ENCODE results near the gene SLC6A13.
"Not testable (repeated sequence)": the region's sequence is repeated elsewhere in the genome, so short reads cannot be mapped to it uniquely, and the experiment has no call there.

The SLC6A13 gene

DNA sequence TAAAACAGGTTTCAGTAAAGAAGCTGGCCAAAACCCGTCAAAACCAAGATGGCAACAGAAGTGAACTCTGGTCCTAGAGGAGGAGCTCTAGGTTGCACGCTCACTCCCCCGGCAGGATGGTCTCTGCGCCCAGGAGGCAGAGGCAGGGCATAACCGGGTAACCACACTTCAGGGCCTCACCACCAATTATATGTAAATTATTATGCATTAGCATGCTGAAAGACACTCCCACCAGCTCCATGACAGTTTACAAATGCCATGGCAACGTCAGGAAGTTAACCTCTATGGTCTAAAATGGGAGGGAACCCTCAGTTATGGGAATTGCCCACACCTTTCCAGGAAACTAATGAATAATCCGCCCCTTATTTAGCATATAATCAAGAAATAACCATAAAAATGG, 28.6 kb downstream of the SLC6A13 start:
- no peak for DNase-seq (ENCODE audit: low read depth, low spot score)

DNA sequence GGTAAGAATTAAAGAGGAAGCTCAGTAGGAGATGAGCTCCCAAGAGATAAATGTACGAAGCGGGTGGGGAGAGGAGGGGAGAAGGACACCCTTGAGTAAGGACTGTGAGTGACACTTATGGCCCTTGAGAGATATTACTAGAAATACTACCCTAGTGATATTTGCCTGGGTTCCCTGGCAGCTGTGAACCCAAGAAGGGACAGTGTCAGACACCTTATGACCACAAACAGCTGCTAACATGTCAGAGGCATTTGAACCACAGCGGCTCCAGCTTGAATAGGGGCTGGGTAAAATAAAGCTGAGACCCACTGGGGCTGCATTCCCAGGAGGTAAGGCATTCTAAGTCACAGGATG, 29.0 kb downstream of the SLC6A13 start:
- DNase-seq (ENCODE audit: low read depth, low spot score), result no peak

DNA sequence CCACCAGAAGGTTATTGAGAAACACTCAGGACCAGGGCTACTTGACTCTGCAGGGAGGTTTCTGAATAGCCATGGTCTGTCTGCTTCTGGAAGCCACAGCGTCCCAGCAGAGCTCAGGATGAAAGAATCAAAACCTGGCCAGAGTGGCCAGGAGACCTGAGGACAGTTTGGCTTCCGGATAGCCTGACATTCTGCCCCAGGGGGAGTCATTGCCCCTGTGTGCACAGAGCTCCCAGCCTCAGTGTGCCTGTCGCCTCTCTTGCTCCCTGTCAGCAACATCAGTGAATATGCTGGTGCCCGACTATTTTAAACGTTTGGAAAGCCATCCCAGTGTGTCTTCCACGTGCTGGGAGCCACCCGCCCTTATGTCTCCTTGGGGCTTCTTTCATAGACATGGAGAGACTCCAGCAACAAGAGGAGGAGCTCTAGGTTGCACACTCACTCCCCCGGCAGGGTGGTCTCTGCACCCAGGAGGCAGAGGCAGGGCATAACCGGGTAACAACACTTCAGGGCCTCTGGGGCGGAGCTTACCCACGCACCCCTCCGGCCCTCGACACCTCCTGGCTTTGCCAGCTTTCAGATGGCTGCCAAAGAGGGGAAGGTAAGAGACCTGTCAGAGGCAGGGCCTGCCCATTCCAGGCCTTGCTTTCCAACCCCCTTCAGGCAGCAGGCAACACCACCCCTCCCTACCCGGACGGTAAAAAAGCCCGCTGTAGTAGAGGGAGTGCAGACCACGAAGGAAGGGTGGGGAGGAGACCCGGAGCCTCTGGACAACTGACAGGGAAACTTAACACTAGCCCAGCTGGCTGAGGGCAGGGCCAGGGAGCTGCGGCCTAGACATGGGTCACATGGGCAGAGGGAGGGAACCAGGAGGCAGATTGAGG, 29.7 kb downstream of the SLC6A13 start:
- no peak for DNase-seq (ENCODE audit: low read depth, low spot score)

DNA sequence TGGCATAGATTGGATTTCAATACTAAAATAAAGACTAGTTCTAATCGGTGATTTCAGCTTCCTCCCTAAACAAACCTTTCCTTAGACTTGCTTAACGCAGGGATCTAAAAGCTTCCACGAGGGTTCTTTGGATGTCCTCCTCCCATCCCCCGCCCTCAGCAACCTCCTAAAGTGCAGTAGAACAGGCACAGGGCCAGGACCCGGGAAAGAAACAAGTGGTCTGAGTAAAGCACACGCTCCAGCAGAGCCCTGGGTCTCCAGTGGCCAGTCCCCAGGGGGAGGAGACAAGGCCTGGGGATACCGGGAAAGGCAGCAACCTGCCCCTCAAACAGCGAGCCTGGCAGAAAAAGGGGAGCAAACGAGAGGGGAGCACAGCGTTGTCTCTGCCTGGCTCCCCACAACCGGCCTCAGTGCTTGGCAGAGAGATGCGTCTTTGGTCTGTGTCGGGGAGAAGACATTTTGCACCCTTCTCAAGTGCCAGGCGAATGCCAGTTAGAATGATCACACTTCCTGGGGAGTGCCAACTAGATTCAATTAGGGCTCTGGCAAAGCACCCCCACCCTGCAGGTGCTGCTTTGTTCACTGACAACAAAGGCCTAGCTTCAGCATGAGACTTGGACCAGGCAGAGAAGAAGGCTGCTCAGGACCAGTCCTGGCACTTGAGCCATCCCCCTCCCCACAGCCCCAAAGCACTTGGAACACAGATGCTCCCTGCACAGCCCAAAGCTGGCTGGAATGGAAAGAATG, 31.5 kb downstream of the SLC6A13 start:
- DNase-seq (ENCODE audit: low read depth, low spot score), result no peak

DNA sequence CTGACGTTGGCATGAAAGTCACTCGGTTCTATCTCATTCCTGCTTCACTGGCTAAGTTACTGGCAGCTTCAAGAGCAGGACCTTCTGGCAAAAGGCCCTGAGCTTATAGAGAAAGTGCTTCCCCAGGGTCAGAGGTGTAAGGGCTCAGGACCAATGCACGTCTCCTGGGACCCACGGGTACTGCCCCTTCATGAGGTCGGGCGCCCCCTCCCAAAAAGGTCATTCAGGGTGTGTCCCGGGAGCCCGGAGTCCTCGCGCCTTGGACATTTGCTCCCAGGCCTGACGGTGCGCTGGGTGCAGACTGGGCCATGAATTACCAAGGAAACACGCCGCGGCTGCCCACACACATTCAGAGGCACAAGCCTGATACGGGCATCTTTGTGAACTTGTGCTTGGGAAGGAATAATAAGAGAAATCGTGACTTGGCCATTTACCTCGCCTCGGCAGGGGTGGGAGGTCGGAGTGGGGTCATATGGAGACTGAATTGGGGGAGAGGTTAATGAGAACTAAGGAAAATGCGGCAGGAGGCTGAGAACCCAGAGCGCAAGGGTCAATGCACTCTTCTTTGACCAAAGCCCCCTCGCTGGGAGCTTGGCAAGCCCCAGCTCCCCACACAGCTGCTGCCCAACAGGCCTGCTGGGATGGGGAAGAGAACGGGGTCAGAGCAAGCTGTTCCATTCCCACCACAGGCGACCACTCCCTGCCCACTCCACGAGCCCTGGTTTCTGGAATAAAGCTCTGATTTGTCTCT, 33.0 kb downstream of the SLC6A13 start:
- no peak for DNase-seq (ENCODE audit: low read depth, low spot score)

DNA sequence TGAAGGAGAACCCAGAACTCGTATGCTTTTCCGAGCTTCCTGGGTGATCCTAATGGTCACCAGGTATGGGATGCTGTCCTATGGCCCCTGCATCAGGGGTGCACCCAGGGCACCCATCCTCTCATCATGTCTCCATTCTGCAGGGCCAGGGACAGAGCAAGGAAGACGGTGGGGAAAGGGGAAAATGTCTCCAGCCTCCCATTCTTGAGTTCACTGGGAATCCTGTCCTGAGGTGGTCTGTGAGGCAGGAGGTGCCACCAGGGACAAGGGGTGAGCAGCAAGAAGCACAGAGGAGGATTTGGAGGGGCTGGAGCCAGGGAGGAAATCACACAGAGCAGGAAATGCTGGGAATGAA, 33.8 kb downstream of the SLC6A13 start:
- DNase-seq (ENCODE audit: low read depth, low spot score), result no peak

DNA sequence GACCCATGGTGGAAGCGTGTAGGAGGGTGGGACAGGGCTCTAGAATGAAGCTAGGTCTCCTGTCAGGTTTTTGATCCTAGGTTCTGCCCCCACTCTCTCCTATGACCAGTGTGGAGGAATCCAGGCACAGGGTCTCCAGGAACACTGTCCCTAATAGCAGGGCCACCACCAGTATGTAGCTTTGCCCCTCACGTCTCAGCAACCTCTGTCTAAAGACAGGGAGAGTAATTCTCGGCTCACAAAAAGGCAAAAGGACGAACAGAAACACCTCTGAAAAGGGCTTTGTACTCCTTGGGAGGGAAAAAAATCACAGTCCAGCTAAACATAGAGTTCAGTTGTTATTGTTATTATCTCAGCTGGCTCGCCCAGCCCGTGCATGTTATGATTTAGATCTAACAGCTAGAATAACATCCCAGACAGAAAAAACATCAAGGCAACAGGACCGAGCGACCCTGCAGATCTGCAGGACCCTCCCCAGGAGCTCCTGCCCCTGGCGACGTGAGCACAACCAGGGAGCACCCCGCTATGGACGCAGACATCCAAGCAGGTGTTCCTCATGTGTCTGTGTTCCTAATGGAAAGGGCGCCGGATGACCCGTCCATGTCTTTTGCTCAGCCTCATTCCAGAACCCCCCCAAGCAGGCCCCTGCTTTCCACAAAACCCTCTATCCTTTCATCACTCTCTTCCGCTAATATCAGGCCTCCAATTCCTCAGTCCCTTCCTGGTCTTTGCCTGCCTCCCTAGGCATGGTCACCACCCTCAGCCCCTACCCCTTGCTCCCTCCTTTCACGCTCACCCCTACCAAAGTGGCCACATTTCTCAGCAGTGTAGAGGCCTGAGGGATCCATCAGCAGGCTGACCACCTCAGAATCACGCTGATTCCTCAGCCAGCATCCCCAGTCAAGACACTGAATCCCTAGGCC, 34.5 kb downstream of the SLC6A13 start:
- no peak for DNase-seq (ENCODE audit: low read depth, low spot score)

DNA sequence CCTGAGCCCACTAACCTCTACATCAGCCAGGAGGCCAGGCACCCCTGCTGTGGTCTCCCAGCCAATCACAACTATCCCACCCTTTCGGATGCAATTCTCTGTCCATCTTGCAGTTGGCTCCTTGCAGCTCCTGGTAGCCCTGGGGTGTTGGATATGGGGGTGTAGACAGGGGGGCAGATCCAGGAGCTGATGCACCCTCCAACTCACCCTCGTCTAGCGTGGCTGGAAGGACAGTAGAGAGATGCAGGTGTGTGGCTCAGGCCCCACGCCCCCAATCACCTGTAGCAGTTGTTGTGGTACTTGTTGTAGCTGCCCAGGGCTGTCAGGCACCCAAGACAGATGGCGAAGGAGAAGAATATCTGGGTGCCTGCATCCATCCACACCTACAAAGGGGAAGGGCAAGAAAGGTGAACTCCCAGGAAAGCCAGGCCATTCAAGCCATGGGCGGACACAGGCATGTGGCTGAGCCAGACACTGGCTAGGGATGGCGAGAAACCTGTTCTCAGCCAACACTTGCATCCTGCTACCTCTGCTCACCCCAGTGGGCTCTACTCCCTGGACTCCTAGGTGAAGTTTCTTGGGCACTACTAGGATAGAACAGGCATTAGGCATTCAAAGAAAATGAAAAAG, 35.2 kb downstream of the SLC6A13 start:
- DNase-seq (ENCODE audit: low read depth, low spot score), result no peak

DNA sequence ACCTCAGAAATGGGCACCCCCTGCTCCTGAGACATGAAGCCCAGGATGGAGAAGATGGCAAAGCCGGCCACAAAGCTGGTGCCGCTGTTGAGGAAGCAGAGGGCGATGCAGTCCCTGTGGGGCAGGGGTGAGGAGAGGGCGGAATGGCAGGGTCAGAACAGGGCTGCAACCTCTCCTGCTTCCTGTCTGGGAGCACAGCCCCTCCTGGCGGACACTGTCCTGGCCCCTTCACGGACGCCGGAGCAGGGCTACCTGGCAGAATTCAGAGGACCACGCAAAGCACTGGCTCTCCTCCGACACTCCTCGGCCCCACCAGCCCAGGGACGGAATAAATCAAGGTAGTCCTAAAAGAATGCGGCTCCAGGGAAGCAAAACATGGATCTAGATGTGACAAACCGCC, 36.2 kb downstream of the SLC6A13 start:
- DNase-seq (ENCODE audit: low read depth, low spot score), result no peak

DNA sequence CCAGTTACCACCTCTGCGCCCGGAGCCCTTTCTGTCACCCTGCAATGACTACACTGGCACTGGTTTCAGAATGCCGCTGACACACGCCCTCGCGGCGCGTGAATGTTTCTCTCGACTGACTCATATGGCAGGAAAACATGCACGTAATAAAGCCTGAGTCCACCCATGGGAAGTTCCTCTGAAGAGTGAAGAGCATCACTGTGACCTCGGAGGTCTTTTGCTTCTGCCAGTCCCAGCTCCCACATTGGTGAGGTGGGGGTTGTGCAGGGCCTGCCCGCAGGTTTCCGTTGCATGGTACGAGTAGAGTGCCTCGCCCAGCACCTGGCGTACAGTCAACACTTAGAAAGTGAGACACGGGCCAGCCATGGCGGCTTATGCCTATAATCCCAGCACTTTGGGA, 37.6 kb downstream of the SLC6A13 start:
- DNase-seq (ENCODE audit: low read depth, low spot score), result no peak

DNA sequence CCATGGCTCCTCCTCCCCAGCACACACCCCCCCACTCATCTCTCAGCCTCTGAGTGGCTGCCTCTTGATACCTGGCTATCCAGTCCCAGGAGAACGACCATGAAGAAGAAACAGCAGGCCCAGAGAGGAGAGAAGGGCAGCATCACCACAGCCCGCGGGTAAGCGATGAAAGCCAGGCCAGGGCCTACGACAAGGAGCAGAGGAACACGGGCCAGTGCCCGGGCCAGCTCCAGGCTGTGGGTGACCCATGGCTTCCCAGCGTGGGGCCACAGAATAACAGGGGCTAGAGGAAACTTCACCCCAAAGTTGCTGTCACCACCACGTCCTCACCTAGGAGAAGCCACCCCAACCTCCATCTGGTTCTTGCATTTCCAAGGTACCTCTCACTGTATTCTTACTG, 38.3 kb downstream of the SLC6A13 start:
- no peak for DNase-seq (ENCODE audit: low read depth, low spot score)

DNA sequence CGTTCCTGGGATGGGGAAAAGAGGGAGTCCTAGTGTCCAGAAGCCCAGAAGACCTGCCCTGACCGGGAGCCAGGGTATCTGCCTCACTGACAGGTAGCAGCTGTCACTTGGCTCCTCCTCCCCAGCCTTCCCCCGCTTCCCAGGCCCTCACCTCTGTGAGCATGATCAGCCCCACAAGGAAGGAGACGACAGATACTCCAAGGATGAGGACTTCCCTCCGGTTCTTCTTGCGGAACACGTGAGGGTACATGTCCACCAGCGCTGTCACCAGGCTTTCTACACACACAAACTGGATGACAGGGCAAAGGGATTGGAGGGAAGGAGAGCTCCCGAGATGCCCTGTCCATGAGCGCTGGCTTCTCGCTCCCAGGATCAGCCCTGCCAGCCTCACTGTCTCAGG, 38.8 kb downstream of the SLC6A13 start:
- DNase-seq (ENCODE audit: low read depth, low spot score), result no peak

DNA sequence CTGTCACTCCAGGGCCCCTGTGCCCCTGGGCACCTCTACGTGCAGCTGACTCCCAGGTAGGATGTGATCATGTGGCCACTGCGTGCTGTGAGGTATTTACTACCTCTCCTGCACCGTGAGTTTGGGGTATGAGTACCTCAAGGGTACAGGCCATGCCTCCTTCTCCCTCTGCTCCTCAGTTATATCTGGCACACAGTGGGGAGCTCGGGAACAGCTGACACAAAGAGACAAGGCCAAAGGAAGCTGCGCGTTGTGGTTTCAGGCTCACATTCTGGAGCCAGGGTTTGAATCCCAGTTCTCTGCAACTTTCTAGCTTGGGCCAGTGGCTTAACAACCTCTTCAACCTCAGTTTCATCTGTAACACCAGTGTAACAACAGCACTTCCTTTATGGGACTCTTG, 40.9 kb downstream of the SLC6A13 start:
- no peak for DNase-seq (ENCODE audit: low read depth, low spot score)

DNA sequence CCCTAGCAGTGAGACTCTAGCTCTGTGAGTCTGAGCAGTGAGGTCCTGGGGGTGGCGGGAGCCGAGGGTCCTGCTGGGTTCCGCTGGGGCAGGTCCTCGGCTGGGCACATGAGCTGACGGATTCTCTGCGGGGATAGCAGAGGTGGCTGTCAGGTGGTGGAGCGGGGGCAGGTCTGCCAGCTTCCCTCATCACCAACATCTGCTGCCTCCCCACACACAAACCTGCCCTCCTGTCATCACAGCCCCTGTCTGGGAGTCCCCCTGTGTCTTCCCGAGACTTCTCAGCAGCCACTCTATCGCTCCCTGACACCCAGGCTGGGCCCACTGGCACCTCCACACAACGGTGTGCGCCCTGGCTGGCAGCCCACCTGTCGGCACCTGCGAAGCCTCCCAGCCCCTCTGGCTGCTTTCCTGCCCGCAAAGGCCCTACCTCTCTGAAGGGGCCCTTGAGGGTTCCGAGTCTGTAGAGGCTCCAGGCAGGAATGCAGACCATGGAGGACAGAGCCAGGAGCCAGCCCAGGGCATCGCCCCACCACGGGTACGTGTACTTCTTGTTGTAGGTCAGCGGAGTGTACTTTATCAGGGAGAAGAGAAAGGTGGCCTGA, 41.6 kb downstream of the SLC6A13 start:
- no peak for DNase-seq (ENCODE audit: low read depth, low spot score)

DNA sequence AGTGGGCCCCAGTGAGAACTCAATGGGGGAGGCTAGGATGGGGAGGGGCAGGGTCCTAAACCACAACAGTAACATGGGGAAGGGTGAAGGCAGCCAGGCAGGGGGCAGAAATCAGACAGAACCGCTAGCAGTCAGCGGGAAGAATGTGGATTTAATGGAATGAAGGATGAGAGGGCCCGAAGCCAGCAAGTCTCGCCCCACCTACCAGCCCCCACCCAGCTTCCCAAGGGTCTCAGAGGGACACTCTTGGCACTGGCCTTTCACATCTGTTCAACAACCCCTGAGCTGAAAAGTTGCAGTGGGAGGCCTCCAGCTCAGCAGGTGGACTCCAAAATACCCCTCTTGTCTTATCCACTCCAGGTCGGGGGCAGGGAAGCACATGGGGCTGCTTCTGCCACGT, 42.1 kb downstream of the SLC6A13 start:
- DNase-seq (ENCODE audit: low read depth, low spot score), result no peak

DNA sequence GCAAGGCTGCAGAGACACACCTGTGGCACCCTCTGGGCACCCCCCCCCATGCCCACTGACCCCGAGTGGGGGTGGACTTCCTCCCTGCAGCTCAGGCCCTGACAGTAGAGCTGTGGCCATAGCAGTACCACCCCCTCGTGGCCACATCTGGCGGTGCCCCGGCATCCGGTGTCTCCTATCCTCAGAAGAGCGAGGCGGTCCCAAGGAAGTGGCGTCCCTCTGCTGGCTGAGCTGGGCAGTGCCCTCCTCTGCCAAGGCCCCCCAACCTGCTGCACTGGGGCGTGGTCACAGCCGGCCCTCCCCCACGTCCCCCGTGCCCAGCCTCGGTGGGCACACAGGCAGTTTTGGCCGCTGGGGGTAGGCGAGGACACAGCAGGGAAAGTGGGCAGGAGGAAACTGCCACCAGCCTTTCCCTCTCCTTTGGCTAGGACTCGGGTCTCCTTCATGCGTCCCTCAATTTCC, 42.7 kb downstream of the SLC6A13 start:
- no peak for DNase-seq (ENCODE audit: low read depth, low spot score)

DNA sequence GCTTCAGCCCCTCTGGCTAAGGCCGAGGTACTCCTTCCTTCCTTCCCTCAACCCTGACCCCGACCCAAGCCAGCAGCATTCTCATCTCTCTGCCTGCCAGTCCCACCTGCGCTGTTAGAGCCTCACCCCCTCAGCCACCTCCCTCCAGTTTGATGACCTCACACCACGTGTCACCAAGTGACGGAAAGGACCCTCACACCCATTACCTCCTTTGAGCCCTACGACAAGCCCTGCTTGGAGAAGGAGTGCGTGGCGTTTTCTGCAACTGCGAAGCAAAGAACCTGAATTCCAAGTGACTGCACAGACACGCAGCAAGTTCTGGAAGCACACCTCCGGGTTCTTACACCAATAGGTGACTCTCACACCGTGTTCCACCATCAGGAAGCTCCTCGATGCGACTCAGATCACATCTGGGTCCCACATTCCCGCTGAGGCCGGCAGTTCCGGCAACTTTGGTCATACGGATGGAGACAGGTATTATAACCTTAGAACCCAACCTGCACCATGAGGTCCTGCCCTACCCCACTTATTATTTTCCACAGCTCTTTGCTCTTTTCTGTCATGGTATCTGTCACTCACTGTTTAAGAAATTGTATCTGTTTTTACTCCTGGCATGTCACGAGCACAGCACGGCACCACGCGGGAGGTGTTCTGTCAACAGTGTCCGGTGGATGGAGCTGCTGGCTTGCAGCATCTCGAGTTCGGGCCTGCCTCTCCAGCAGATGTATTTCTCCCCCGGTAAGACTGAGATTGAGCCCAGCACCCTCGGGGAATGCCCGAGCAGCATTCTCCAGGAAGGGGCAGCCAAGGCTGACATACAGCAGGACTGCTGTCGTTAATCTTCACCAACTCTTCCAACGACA, 43.7 kb downstream of the SLC6A13 start:
- no peak for DNase-seq (ENCODE audit: low read depth, low spot score)

DNA sequence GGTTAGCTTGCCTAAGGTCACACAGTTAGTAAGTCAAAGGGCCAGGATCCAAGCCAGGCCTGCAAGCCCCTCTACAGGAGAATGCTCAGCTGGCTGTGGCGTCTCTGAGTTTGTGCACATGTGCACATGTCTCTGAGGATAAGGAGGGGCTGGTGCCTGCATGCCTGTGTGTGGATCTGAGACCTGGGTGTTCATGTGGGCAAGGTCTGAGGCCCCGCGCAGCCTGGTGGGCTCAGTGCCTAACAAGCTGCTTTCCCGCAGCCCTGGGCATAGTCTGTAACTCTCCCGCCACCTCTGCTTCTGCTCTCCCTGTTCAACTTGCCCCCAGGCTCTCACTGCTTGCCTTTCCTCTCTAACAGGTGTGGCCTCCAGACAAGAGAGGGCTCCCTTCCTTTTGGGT, 44.4 kb downstream of the SLC6A13 start:
- no peak for DNase-seq (ENCODE audit: low read depth, low spot score)

DNA sequence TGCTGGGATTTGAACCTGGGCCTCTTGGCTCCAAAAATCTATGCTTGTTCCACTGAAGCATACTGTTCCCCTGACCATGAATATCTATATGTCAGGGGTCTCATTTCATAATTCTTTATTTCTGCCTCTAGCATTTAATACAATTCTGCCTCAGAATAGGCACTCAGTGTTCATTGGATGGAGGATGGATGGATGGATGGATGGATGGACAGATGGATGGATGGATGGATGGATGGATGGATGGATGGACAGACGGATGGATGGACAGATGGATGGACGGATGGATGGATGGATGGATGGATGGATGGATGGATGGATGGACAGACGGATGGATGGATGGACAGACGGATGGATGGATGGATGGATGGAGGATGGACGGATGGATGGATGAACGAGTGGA, 45.6 kb downstream of the SLC6A13 start:
- DNase-seq (ENCODE audit: low read depth, low spot score), result not testable (repeated sequence)

DNA sequence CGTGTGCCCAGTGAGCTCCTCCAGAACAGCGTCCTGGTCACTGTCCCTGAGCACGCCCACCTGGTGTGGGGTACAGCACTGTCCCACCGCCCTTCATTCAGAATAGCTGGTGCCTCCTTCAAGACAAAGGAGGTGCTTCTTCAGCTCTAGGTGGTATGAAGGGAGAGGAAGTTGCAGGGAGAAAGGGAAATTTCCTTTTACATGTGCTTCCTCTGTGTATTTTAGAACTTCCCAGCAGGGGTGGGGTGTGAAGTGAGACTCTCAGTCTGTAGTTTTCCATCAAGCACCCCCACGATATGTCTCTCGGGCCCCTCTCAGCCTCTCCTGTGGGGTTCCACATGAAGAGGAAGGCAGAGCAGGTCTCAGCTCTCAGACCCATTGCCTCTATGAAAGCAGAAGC, 47.5 kb downstream of the SLC6A13 start:
- no peak for DNase-seq (ENCODE audit: low read depth, low spot score)

All from activated CD4-positive, CD25-positive, alpha-beta regulatory T cell treated with anti-CD3 and anti-CD28 coated beads, Interleukin-2, amount 50 U/mL, for 16 hours (primary cell).